HepG2 (cell line): ENCODE results near the gene TREH. TPM values are rescaled to one million over a fixed set of nuclear protein-coding genes. Genes with fewer than 3 reads are reported as not detected.

Experiments
- BORCS8-MEF2B ChIP-seq: sonication (generic); formaldehyde crosslinking; IDR thresholded peaks from 2 replicates; pipeline ENCODE4 v1.8.0; 2022; ENCODE audit warnings: mild to moderate bottlenecking, missing genetic modification reagents
- ELF3 ChIP-seq: IDR thresholded peaks from 2 replicates; pipeline ENCODE4 v1.6.1; 2016; ENCODE audit warnings: missing genetic modification reagents, missing compliant biosample characterization
- FOXJ3 ChIP-seq: sonication (generic); formaldehyde crosslinking; IDR thresholded peaks from 2 replicates; pipeline ENCODE4 v1.4.0; 2020; ENCODE audit warnings: missing genetic modification reagents, mild to moderate bottlenecking, borderline replicate concordance
- FOXK1 ChIP-seq: sonication (generic); formaldehyde crosslinking; IDR thresholded peaks from 2 replicates; pipeline ENCODE4 v1.4.0; 2020; ENCODE audit warnings: low read depth, missing genetic modification reagents, borderline replicate concordance
- FOXP1 ChIP-seq, 2 experiments: fragments of 450-650 bp in 1 of 2; IDR thresholded peaks; 2 replicates each; pipeline ENCODE4 v1.6.1; 2017 to 2018; ENCODE audit warnings: antibody characterized with exemption in 1 of 2
- GATA4 ChIP-seq: sonication (generic); IDR thresholded peaks from 2 replicates; pipeline ENCODE4 v1.6.1; 2016; ENCODE audit warnings: antibody characterized with exemption, low read depth, borderline replicate concordance
- KMT2A ChIP-seq: sonication (generic); formaldehyde crosslinking; IDR thresholded peaks from 2 replicates; pipeline ENCODE4 v1.4.0; 2020; ENCODE audit warnings: missing genetic modification reagents
- MLLT10 ChIP-seq: sonication (generic); formaldehyde crosslinking; IDR thresholded peaks from 2 replicates; pipeline ENCODE4 v1.4.0; 2020; ENCODE audit warnings: missing genetic modification reagents
- NAIF1 ChIP-seq: sonication (generic); formaldehyde crosslinking; IDR thresholded peaks from 2 replicates; pipeline ENCODE4 v1.5.0; 2020; ENCODE audit warnings: mild to moderate bottlenecking, missing genetic modification reagents, borderline replicate concordance
- NR3C1 ChIP-seq: sonication (generic); formaldehyde crosslinking; IDR thresholded peaks from 2 replicates; pipeline ENCODE4 v1.4.0; 2020; ENCODE audit warnings: missing genetic modification reagents
- RBFOX2 ChIP-seq: fragments of 200-400 bp; formaldehyde crosslinking; IDR thresholded peaks from 2 replicates; pipeline ENCODE4 v1.6.1; 2017; ENCODE audit warnings: low read depth, mild to moderate bottlenecking, low read length
- SATB2 ChIP-seq: sonication (generic); formaldehyde crosslinking; IDR thresholded peaks from 2 replicates; pipeline ENCODE4 v1.5.0; 2020; ENCODE audit warnings: missing genetic modification reagents
- SNAPC2 ChIP-seq: sonication (generic); formaldehyde crosslinking; IDR thresholded peaks from 2 replicates; pipeline ENCODE4 v1.8.1; 2022; ENCODE audit warnings: mild to moderate bottlenecking, missing genetic modification reagents
- TAF15 ChIP-seq: fragments of 200-400 bp; formaldehyde crosslinking; IDR thresholded peaks from one replicate; pipeline ENCODE4 v1.6.1; 2018; ENCODE audit warnings: mild to moderate bottlenecking, low read depth, low read length; ENCODE audit not compliant: poor library complexity, severe bottlenecking
- TBX3 ChIP-seq: fragments of 450-650 bp; IDR thresholded peaks from 2 replicates; pipeline ENCODE4 v1.6.1; 2017; ENCODE audit warnings: antibody characterized with exemption, mild to moderate bottlenecking, inconsistent platforms, borderline replicate concordance
- ZFP62 ChIP-seq: sonication (generic); formaldehyde crosslinking; IDR thresholded peaks from 2 replicates; pipeline ENCODE4 v1.4.0; 2020; ENCODE audit warnings: missing genetic modification reagents
- ZNF646 ChIP-seq: sonication (generic); formaldehyde crosslinking; IDR thresholded peaks from 2 replicates; pipeline ENCODE4 v1.9.0; 2021; ENCODE audit warnings: mild to moderate bottlenecking, missing genetic modification reagents
- ZNF766 ChIP-seq: sonication (generic); formaldehyde crosslinking; IDR thresholded peaks from 2 replicates; pipeline ENCODE4 v1.5.0; 2020; ENCODE audit warnings: missing genetic modification reagents, borderline replicate concordance
- polyA plus RNA-seq, 8 experiments: library from polyadenylated mRNA; depleted of rRNA in 3 of 8; stranded (reverse) in 7 of 8; unstranded in 1 of 8; fragments of >200 nt; fragmentation: Illumina TruSeq in 4 of 8; extraction: Trizol in 4 of 8; gene quantifications; 2 replicates each; pipeline versions ENCODE4 v1.2.1 to v1.2.3, GENCODE V29; 2011 to 2016; ENCODE audit warnings: low read depth in 4 of 8, missing spikeins in 1 of 8, mixed read lengths in 1 of 8; ENCODE audit not compliant: insufficient read depth in 1 of 8
- total RNA-seq, 5 experiments: library from RNA; depleted of rRNA; stranded (reverse); fragments of >200 nt; fragmentation: Illumina TruSeq; extraction: Trizol; gene quantifications; 2 replicates each; pipeline ENCODE4 v1.2.3, GENCODE V29; 2016; ENCODE audit warnings: low read depth in 1 of 5
- TF ChIP-seq, protein P1 (sequence below): sonication (generic); formaldehyde crosslinking; IDR thresholded peaks from 2 replicates; pipeline ENCODE4 v1.4.0; 2020; ENCODE audit warnings: missing genetic modification reagents
- TF ChIP-seq, protein P2 (sequence below): IDR thresholded peaks from 2 replicates; pipeline ENCODE4 v1.6.1; 2016
- TF ChIP-seq, protein P3 (sequence below): sonication (generic); formaldehyde crosslinking; IDR thresholded peaks from 2 replicates; pipeline ENCODE4 v1.4.0; 2020; ENCODE audit warnings: missing genetic modification reagents

TREH gene
- total and polyA plus RNA-seq, 2 of the 13 experiments (the other 11 are each of a cell fraction or from before 2014, with no cell fraction given): 0.53 to 0.86 TPM

DNA sequence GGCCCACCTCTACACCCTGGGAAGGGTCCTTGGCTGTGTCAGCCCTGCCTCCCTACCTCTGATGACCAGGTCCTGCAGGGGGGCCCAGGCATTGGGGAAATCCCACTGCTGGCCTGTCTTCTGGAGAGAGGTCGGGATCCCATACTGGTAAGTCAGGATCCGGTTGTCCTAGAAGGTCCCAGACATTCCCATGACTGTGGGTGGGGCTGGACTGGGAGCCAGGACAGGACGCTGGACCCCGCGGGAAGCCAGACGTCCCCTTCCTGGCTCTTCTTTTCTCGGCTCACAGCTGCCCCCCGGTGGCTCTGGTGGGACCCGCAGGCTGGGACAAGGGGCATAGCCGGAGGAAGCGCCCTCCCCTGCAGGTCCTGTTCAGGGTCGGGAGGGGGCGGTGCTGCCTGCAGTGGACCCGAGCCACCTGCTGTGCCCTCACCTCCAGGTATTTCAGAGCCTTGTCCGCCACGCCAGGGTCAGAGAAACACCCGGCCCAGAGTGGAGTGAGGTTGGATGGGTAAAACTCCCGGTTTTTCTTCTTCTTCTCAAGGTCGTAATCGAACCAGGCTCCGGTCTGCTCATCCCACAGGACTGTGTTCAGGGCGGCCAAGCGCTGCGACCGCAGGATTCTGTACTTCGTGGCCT lies 20.0 kb downstream of the TREH start (continued):
- TF ChIP-seq FOXP1 (IDR thresholded peaks at IDR 0.05) (no peak), FOXP1 (CRISPR knock-in tag; IDR thresholded peaks at IDR 0.05) (no peak), ZNF646 (CRISPR knock-in tag) (no peak), FOXK1 (CRISPR knock-in tag) (no peak), MLLT10 (no peak), ELF3 (peak; percentile 36; the same call in 1 of the 2 replicates), RBFOX2 (no peak), SATB2 (CRISPR knock-in tag) (no peak), ZFP62 (no peak), TAF15 (peak; percentile 87), FOXJ3 (CRISPR knock-in tag) (no peak), GATA4 (no peak), KMT2A (CRISPR knock-in tag) (no peak), ZNF766 (CRISPR knock-in tag) (no peak), BORCS8-MEF2B (CRISPR knock-in tag) (no peak), TBX3 (no peak), NR3C1 (no peak), SNAPC2 (CRISPR knock-in tag) (peak; percentile 63; the same call in 1 of the 2 replicates), NAIF1 (CRISPR knock-in tag) (no peak)
- TF ChIP-seq, protein P1, sequence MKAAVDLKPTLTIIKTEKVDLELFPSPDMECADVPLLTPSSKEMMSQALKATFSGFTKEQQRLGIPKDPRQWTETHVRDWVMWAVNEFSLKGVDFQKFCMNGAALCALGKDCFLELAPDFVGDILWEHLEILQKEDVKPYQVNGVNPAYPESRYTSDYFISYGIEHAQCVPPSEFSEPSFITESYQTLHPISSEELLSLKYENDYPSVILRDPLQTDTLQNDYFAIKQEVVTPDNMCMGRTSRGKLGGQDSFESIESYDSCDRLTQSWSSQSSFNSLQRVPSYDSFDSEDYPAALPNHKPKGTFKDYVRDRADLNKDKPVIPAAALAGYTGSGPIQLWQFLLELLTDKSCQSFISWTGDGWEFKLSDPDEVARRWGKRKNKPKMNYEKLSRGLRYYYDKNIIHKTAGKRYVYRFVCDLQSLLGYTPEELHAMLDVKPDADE (CRISPR knock-in tag): no peak
- TF ChIP-seq, protein P2, sequence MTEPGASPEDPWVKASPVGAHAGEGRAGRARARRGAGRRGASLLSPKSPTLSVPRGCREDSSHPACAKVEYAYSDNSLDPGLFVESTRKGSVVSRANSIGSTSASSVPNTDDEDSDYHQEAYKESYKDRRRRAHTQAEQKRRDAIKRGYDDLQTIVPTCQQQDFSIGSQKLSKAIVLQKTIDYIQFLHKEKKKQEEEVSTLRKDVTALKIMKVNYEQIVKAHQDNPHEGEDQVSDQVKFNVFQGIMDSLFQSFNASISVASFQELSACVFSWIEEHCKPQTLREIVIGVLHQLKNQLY (CRISPR knock-in tag): no peak
- TF ChIP-seq, protein P3, sequence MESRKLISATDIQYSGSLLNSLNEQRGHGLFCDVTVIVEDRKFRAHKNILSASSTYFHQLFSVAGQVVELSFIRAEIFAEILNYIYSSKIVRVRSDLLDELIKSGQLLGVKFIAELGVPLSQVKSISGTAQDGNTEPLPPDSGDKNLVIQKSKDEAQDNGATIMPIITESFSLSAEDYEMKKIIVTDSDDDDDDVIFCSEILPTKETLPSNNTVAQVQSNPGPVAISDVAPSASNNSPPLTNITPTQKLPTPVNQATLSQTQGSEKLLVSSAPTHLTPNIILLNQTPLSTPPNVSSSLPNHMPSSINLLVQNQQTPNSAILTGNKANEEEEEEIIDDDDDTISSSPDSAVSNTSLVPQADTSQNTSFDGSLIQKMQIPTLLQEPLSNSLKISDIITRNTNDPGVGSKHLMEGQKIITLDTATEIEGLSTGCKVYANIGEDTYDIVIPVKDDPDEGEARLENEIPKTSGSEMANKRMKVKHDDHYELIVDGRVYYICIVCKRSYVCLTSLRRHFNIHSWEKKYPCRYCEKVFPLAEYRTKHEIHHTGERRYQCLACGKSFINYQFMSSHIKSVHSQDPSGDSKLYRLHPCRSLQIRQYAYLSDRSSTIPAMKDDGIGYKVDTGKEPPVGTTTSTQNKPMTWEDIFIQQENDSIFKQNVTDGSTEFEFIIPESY: peak; percentile 77
